ENCODE measurements around the gene NDUFV1. TPM values are rescaled to one million over a fixed set of nuclear protein-coding genes. Genes with fewer than 3 reads are reported as not detected.
"Not testable (repeated sequence)": the region's sequence is repeated elsewhere in the genome, so short reads cannot be mapped to it uniquely, and the experiment has no call there.

NDUFV1 gene
- total RNA-seq, 2 experiments from 2014 or later, result 250 to 258 TPM

GRCh38 chr11:67637441-67637840 is 30.7 kb downstream of the NDUFV1 start:
- H3K4me3 Mint-ChIP-seq; H3K36me3 Mint-ChIP-seq (ENCODE audit: low read depth); ATAC-seq; CTCF ChIA-PET; POLR2A ChIA-PET; H3K27ac Mint-ChIP-seq; DNase-seq; H3K9me3 Mint-ChIP-seq (ENCODE audit: insufficient read depth); H3K27me3 Mint-ChIP-seq (ENCODE audit: low read depth): not testable (repeated sequence)
- H3K4me1 Mint-ChIP-seq (ENCODE audit: low read depth), result peaks cover 12% of the 10 kb centered on the region

GRCh38 chr11:67638535-67639437 is 32.0 kb downstream of the NDUFV1 start:
- H3K9me3 Mint-ChIP-seq (ENCODE audit: insufficient read depth), result no peaks in the 10 kb centered on the region
- no peak for DNase-seq
- CTCF ChIA-PET, result interaction anchor here (1.0 to 3.3 kb wide), 4 partner anchors 8 to 20 kb away, joined by 3 to 19 read pairs (median 4); partner anchors contain the start of genes ACY3 and NUDT8
- no peak overlapping the region for H3K4me3 Mint-ChIP-seq
- no peak overlapping the region for H3K27ac Mint-ChIP-seq
- H3K36me3 Mint-ChIP-seq (ENCODE audit: low read depth), result no peaks in the 10 kb centered on the region
- H3K4me1 Mint-ChIP-seq (ENCODE audit: low read depth), result peaks cover 12% of the 10 kb centered on the region
- ATAC-seq, result no peak
- POLR2A ChIA-PET, result no interaction called here
- peaks cover 2% of the 10 kb centered on the region for H3K27me3 Mint-ChIP-seq (ENCODE audit: low read depth)

DNA sequence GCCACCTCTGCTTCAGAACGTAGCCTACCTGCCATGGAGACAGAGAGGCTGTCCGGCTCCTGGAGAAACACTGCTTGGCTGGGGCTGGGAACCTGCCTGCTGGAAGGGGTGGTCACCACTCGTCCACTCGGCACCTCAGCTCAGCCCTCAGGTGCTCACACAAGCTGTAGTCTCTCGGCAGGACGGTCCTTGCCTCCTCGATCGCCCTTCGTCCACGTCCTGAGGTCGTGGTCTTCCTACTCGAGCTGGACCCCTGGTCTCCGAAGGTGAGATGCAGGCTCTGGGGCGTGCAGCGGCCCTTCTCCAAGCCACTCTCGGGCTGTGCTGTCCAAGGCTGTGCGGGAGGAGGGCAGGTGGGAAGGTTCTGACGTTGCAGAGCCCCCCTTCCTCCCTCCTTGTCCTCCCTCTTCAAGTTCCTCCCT is 32.7 kb downstream of the NDUFV1 start, which contains the start of gene TBX10:
TSS of gene TBX10 (minus strand) at position 326 of the 422 bp plus-strand sequence. CDS start at position 35, 291 bp downstream.
- ATAC-seq (no peak), DNase-seq (no peak)
- ChIA-PET CTCF (interaction anchor here (1.4 to 3.3 kb wide), 3 partner anchors 10 to 20 kb away, joined by 5 to 19 read pairs (median 6); partner anchors contain the start of genes ACY3 and NUDT8), POLR2A (no interaction called here)
- H3K4me1 Mint-ChIP-seq (ENCODE audit: low read depth), result peaks cover 15% of the 10 kb centered on the region
- no peak within 1 kb of the TSS for H3K27ac Mint-ChIP-seq
- H3K36me3 Mint-ChIP-seq (ENCODE audit: low read depth), result no peaks in the 10 kb centered on the region
- no peaks in the 10 kb centered on the region for H3K9me3 Mint-ChIP-seq (ENCODE audit: insufficient read depth)
- no peak within 1 kb of the TSS for H3K4me3 Mint-ChIP-seq
- H3K27me3 Mint-ChIP-seq (ENCODE audit: low read depth), result peaks cover 2% of the 10 kb centered on the region

DNA sequence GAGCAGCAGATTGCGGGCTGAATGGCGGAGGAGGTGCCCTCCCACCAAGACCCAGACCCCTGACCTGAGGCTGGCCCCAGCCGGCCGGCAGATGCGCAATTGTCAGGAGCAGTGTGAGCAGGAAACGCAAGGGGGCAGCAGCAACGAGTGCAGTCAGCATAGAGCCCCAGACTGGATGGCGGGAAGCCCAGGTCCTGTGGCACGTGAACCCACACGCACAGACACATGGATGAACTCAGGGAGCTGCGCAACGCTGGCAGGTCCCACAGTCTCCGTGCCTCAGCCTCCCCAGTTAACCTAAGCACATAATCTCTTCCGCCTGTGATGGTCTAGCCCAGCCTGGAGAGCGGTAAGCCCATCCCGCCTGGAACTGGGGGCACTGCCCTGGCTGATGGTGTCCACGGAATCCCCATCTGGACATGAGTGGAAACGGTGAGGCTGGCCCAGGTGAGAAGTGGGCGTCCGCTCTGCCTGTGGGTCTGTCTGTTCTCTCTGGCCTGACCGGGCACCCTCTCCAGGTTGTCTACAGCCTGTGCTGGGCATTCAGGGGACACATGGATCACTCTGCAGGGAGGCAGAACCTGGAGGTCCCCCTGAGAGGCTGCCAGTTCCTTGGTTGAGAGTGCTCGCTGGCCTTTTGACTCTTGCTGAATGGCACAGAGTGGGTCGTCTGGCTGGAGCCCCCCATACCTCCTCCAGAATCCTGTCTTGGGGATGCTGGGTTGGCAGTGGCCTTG is 33.5 kb downstream of the NDUFV1 start:
- peak; percentile 80 for ATAC-seq
- Mint-ChIP-seq H3K9me3 (ENCODE audit: insufficient read depth) (no peaks in the 10 kb centered on the region), H3K27me3 (ENCODE audit: low read depth) (peaks cover 2% of the 10 kb centered on the region), H3K27ac (no peak overlapping the region), H3K36me3 (ENCODE audit: low read depth) (no peaks in the 10 kb centered on the region), H3K4me3 (no peak overlapping the region), H3K4me1 (ENCODE audit: low read depth) (peaks cover 16% of the 10 kb centered on the region)
- ChIA-PET POLR2A (no interaction called here), CTCF (interaction anchor here (0.8 to 3.3 kb wide), 5 partner anchors 9 to 19 kb away, joined by 3 to 19 read pairs (median 5); partner anchors contain the start of genes ACY3 and NUDT8)
- peak; percentile 69 for DNase-seq

GRCh38 chr11:67640758-67641337 is 34.1 kb downstream of the NDUFV1 start:
- ChIA-PET CTCF (interaction anchor here (0.8 to 3.3 kb wide), 5 partner anchors 8 to 18 kb away, joined by 3 to 19 read pairs (median 5); partner anchors contain the start of genes ACY3 and NUDT8), POLR2A (no interaction called here)
- no peak for ATAC-seq
- H3K4me3 Mint-ChIP-seq, result no peak overlapping the region
- DNase-seq, result no peak
- H3K4me1 Mint-ChIP-seq (ENCODE audit: low read depth), result peaks cover 21% of the 10 kb centered on the region
- no peaks in the 10 kb centered on the region for H3K36me3 Mint-ChIP-seq (ENCODE audit: low read depth)
- H3K9me3 Mint-ChIP-seq (ENCODE audit: insufficient read depth), result no peaks in the 10 kb centered on the region
- H3K27me3 Mint-ChIP-seq (ENCODE audit: low read depth), result peaks cover 2% of the 10 kb centered on the region
- no peak overlapping the region for H3K27ac Mint-ChIP-seq

DNA sequence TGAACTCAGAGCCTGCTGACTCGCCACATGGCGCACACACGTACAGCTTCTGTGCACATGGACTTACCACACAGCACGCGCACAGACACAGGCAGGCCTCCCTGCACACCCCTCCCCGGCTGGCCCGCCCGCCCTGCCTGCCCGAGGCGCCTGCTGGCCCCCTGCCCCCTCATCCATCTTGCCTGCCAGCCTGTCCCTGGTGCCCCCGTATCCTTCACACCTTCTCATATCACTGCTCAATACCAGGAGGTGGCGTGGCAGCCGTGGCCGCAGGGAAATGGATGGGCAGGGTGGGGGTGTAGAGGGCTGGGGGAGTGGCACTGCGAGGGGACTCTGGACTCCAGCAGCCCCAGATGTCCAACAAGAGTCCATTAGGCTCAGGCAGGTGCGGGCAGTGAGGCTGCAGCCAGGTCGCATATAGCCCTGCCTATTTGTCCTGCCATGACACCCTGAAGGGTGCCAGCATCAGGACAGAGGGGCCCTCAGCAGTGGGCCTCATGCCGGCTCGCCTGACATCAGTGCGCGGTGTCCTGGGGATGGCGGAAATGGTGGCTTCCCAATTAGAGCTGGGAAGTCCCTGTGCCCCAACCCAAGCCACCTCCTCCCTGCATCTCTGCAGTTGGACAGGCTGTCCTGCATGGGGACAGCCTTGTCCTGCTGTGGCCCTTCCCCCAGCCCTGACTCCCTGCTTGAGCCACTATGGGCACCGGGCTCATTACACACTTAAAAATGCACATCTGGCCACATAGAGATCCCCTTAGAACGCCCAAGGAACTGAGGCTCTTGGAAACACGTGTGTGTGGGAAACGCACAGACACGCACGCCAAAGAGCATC is 34.8 kb downstream of the NDUFV1 start:
- Mint-ChIP-seq H3K9me3 (ENCODE audit: insufficient read depth) (no peaks in the 10 kb centered on the region), H3K27me3 (ENCODE audit: low read depth) (peaks cover 2% of the 10 kb centered on the region), H3K27ac (no peak overlapping the region), H3K4me3 (no peak overlapping the region), H3K4me1 (ENCODE audit: low read depth) (peaks cover 27% of the 10 kb centered on the region), H3K36me3 (ENCODE audit: low read depth) (no peaks in the 10 kb centered on the region)
- ChIA-PET CTCF (interaction anchor here (3.3 kb wide), 1 partner anchor 12 kb away, joined by 19 read pairs; the partner anchor contains the start of gene NUDT8), POLR2A (no interaction called here)
- DNase-seq (no peak), ATAC-seq (no peak)

- Mint-ChIP-seq H3K27ac (no peak overlapping the region), H3K4me1 (ENCODE audit: low read depth) (peaks cover 27% of the 10 kb centered on the region), H3K4me3 (no peak overlapping the region), H3K27me3 (ENCODE audit: low read depth) (peaks cover 2% of the 10 kb centered on the region), H3K36me3 (ENCODE audit: low read depth) (no peaks in the 10 kb centered on the region), H3K9me3 (ENCODE audit: insufficient read depth) (no peaks in the 10 kb centered on the region)
- ATAC-seq, result no peak
- DNase-seq, result no peak
- ChIA-PET CTCF (interaction anchor here (1.2 to 8.3 kb wide), 2 partner anchors 11 to 17 kb away, joined by 5 to 111 read pairs; partner anchors contain the start of gene NUDT8), POLR2A (no interaction called here)
Measured at GRCh38 chr11:67642173-67643120, 35.7 kb downstream of the NDUFV1 start.

- H3K36me3 Mint-ChIP-seq (ENCODE audit: low read depth), result no peaks in the 10 kb centered on the region
- ChIA-PET CTCF (interaction anchor here (8.1 to 8.3 kb wide), 2 partner anchors 13 to 16 kb away, joined by 81 to 111 read pairs; partner anchors contain the start of gene NUDT8), POLR2A (interaction anchor here (1.2 kb wide), 1 partner anchor 11 kb away, joined by 3 read pairs; no protein-coding TSS in a partner anchor)
- no peaks in the 10 kb centered on the region for H3K27me3 Mint-ChIP-seq (ENCODE audit: low read depth)
- H3K4me1 Mint-ChIP-seq (ENCODE audit: low read depth), result peaks cover 39% of the 10 kb centered on the region
- H3K9me3 Mint-ChIP-seq (ENCODE audit: insufficient read depth), result no peaks in the 10 kb centered on the region
- DNase-seq (no peak), ATAC-seq (no peak)
- H3K27ac Mint-ChIP-seq, result no peak overlapping the region
- no peak overlapping the region for H3K4me3 Mint-ChIP-seq
Measured at GRCh38 chr11:67644042-67644441, 37.3 kb downstream of the NDUFV1 start.

- H3K4me1 Mint-ChIP-seq (ENCODE audit: low read depth), result peaks cover 46% of the 10 kb centered on the region
- H3K9me3 Mint-ChIP-seq (ENCODE audit: insufficient read depth), result no peaks in the 10 kb centered on the region
- H3K27me3 Mint-ChIP-seq (ENCODE audit: low read depth), result no peaks in the 10 kb centered on the region
- no peak overlapping the region for H3K27ac Mint-ChIP-seq
- ChIA-PET CTCF (interaction anchor here (8.1 to 8.3 kb wide), 2 partner anchors 14 to 15 kb away, joined by 81 to 111 read pairs; partner anchors contain the start of gene NUDT8), POLR2A (interaction anchor here (1.2 to 2.3 kb wide), 2 partner anchors 12 to 31 kb away, joined by 3 to 8 read pairs; no protein-coding TSS in a partner anchor)
- ATAC-seq (no peak), DNase-seq (no peak)
- H3K36me3 Mint-ChIP-seq (ENCODE audit: low read depth), result no peaks in the 10 kb centered on the region
- no peak overlapping the region for H3K4me3 Mint-ChIP-seq
Measured at GRCh38 chr11:67644472-67645418, 38.0 kb downstream of the NDUFV1 start.

Data from activated CD8-positive, alpha-beta T cell treated with anti-CD3 and anti-CD28 coated beads, Interleukin-2, amount 10 ng/mL, durations not matched to agents 7 days and 5 days (primary cell).